Kidney (tissue), 22 donors: ENCODE data around the gene CPB1. TPM values are rescaled to one million over a fixed set of nuclear protein-coding genes. Genes with fewer than 3 reads are reported as not detected.
"Not testable (repeated sequence)": the region's sequence is repeated elsewhere in the genome, so short reads cannot be mapped to it uniquely, and the experiment has no call there.

Experiments used
- DNase-seq, 5 donors: peaks; one replicate each; pipeline ENCODE4 v3.0.0-alpha.2; 2013 to 2020
- FAIRE-seq: peaks from 2 replicates; lab custom pipeline; 2012; peaks lifted over from hg19 to GRCh38; lab: Jason Lieb, UNC
- H3K27ac ChIP-seq, 2 donors: one replicate each; pipeline ENCODE4 v1.7.0; 2013; ENCODE audit warnings: low read depth in 2 of 2, low read length in 2 of 2, inconsistent platforms in 1 of 2
- H3K27me3 ChIP-seq: one replicate; pipeline ENCODE4 v1.7.1; 2013; ENCODE audit warnings: low read length, inconsistent platforms; ENCODE audit not compliant: control insufficient read depth, insufficient read depth
- H3K36me3 ChIP-seq, 3 donors: one replicate each; pipeline versions ENCODE4 v1.7.0 to v1.7.1; 2013; ENCODE audit warnings: low read length in 3 of 3, control low read depth in 1 of 3, inconsistent platforms in 1 of 3; ENCODE audit not compliant: insufficient read depth in 3 of 3, control insufficient read depth in 2 of 3
- H3K4me1 ChIP-seq, 3 donors: one replicate each; pipeline versions ENCODE4 v1.7.0 to v1.7.1; 2013; ENCODE audit warnings: low read length in 3 of 3, inconsistent platforms in 1 of 3, low read depth in 1 of 3; ENCODE audit not compliant: control insufficient read depth in 2 of 3, insufficient read depth in 2 of 3
- H3K4me3 ChIP-seq, 3 donors: one replicate each; pipeline versions ENCODE4 v1.7.0 to v1.8.1; 2013; ENCODE audit warnings: low read length in 3 of 3, control low read depth in 1 of 3, inconsistent platforms in 1 of 3
- H3K9ac ChIP-seq, 3 donors: one replicate each; pipeline versions ENCODE4 v1.7.0 to v1.7.1; 2013; ENCODE audit warnings: low read length in 3 of 3, control low read depth in 1 of 3, inconsistent platforms in 1 of 3
- H3K9me3 ChIP-seq, 3 donors: one replicate each; pipeline versions ENCODE4 v1.7.0 to v1.7.1; 2013; ENCODE audit warnings: low read length in 3 of 3, control low read depth in 1 of 3, inconsistent platforms in 1 of 3; ENCODE audit not compliant: control insufficient read depth in 2 of 3, insufficient read depth in 1 of 3
- intact Hi-C: fragments of 100-400 bp; cut with DNase I; formaldehyde crosslinking; loops from one replicate; pipeline ENCODE4 v1.11.1; 2022
- long read RNA-seq, 10 donors: library from polyadenylated mRNA in 1 of 10; unstranded in 1 of 10; transcript quantifications; one replicate each; pipeline ENCODE4 v2.0.0 and lab custom pipeline, GENCODE V29; 2021 to 2026
- polyA plus RNA-seq: library from polyadenylated mRNA; stranded (reverse); fragments of 350-450 nt; fragmentation: Illumina TruSeq; extraction: RNeasy Lipid Tissue Mini Kit (QIAGEN cat#74804); gene quantifications from one replicate; pipeline ENCODE4 v1.2.3, GENCODE V29; 2014; ENCODE audit warnings: low read depth, low replicate concordance; ENCODE audit not compliant: insufficient read depth
- total RNA-seq: library from RNA; stranded (reverse); fragmentation: NEBNext Ultra II Directional; extraction: Animal tissue kit (Norgen Biotek cat#: 25700); gene quantifications from one replicate; pipeline ENCODE4 v1.2.1, GENCODE V29; 2021
- TF ChIP-seq, protein P1 (sequence below): IDR thresholded peaks from 3 replicates; pipeline ENCODE4 v1.5.1; 2012; ENCODE audit warnings: mild to moderate bottlenecking, moderate library complexity, borderline replicate concordance; ENCODE audit not compliant: insufficient read depth; ENCODE audit errors: extremely low read depth
- donor health status: control.
- donor health status: control.
- donor health status: control.
- donor health status: control.
- donor health status: control.
- donor health status: DM: yes; HTN: yes; CAD: no.
- donor health status: Normal renal cell carcinoma (clear cell type).

Gene CPB1
- total RNA-seq (0.41 TPM), polyA plus RNA-seq (not detected)
- long read RNA-seq, donor 1: 0 reads
- long read RNA-seq, donor 2, partial matches to known transcripts: 0 of 1 reads
- long read RNA-seq, donor 2, other reads (novel, unspliced or antisense): 0 of 1 reads
- long read RNA-seq, donor 3, partial matches to known transcripts: 0 of 2 reads
- long read RNA-seq, donor 3, other reads (novel, unspliced or antisense): 0 of 2 reads
- long read RNA-seq, donor 4: 0 reads
- long read RNA-seq, donor 5: 0 reads
- long read RNA-seq, donor 6: 0 reads
- long read RNA-seq, donor 7: 0 reads
- long read RNA-seq, donor 8: 0 reads
- long read RNA-seq, donor 9: 0 reads
- long read RNA-seq, donor 10, partial matches to known transcripts: 0 of 3 reads
- long read RNA-seq, donor 10, other reads (novel, unspliced or antisense): 0 of 3 reads

GRCh38 chr3:148827585-148827984 lies at the start of gene CPB1:
CPB1 (plus strand) TSS chr3:148827811; CDS start chr3:148827824, 13 bp downstream.
- FAIRE-seq: no peak
- Histone ChIP-seq H3K4me3 (no peak within 1 kb of the TSS), H3K27me3 (no peaks in the 10 kb centered on the region), H3K36me3 (no peaks in the 10 kb centered on the region), H3K9ac (no peak within 1 kb of the TSS), H3K27ac (no peak within 1 kb of the TSS), H3K4me1 (no peaks in the 10 kb centered on the region), H3K9me3 (no peaks in the 10 kb centered on the region)
- TF ChIP-seq, protein P1, sequence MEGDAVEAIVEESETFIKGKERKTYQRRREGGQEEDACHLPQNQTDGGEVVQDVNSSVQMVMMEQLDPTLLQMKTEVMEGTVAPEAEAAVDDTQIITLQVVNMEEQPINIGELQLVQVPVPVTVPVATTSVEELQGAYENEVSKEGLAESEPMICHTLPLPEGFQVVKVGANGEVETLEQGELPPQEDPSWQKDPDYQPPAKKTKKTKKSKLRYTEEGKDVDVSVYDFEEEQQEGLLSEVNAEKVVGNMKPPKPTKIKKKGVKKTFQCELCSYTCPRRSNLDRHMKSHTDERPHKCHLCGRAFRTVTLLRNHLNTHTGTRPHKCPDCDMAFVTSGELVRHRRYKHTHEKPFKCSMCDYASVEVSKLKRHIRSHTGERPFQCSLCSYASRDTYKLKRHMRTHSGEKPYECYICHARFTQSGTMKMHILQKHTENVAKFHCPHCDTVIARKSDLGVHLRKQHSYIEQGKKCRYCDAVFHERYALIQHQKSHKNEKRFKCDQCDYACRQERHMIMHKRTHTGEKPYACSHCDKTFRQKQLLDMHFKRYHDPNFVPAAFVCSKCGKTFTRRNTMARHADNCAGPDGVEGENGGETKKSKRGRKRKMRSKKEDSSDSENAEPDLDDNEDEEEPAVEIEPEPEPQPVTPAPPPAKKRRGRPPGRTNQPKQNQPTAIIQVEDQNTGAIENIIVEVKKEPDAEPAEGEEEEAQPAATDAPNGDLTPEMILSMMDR: no peak
- intact Hi-C loops: no loop called here
- no peak for DNase-seq

GRCh38 chr3:148778926-148779325 lies 48.7 kb upstream of the CPB1 start:
- no peaks in the 10 kb centered on the region for H3K4me1 ChIP-seq
- H3K27ac ChIP-seq: no peak overlapping the region
- intact Hi-C loops: no loop called here
- no peaks in the 10 kb centered on the region for H3K36me3 ChIP-seq
- TF ChIP-seq, protein P1: no peak
- no peak for FAIRE-seq
- H3K4me3 ChIP-seq: no peak overlapping the region
- no peak for DNase-seq
- H3K9me3 ChIP-seq: no peaks in the 10 kb centered on the region
- no peaks in the 10 kb centered on the region for H3K27me3 ChIP-seq
- H3K9ac ChIP-seq: no peak overlapping the region

DNA sequence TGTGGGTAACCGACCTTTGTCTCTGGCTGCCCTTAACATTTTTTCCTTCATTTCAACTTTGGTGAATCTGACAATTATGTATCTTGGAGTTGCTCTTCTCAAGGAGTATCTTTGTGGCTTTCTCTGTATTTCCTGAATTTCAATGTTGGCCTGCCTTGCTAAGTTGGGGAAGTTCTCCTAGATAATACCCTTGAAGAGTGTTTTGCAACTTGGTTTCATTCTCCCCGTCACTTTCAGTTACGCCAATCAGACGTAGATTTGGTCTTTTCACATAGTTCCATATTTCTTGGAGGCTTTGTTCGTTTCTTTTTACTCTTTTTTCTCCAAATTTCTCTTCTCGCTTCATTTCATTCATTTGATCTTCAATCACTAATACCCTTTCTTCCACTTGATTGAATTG lies 42.6 kb upstream of the CPB1 start:
- H3K27ac ChIP-seq, H3K9ac ChIP-seq, H3K4me1 ChIP-seq, H3K27me3 ChIP-seq, intact Hi-C loops, FAIRE-seq, H3K4me3 ChIP-seq, H3K9me3 ChIP-seq, H3K36me3 ChIP-seq, DNase-seq: not testable (repeated sequence)

- intact Hi-C loops, H3K9ac ChIP-seq, DNase-seq, H3K27ac ChIP-seq, H3K36me3 ChIP-seq, H3K4me1 ChIP-seq, H3K9me3 ChIP-seq, FAIRE-seq, H3K27me3 ChIP-seq, H3K4me3 ChIP-seq: not testable (repeated sequence)
These were observed 41.5 kb upstream of the CPB1 start for GRCh38 chr3:148786159-148786558.
